Endothelial cell of umbilical vein (primary cell): ENCODE measurements around the gene PLEKHA7. TPM values are rescaled to one million over a fixed set of nuclear protein-coding genes. Genes with fewer than 3 reads are reported as not detected.

Source experiments
- BruUV-seq: library from RNA; stranded (reverse); fragments of 400-500 nt; replicated peaks from 2 replicates; lab custom pipeline; 2021; lab: Mats Ljungman, UMichigan
- CTCF ChIA-PET: fragments of 300-600, 350-600 bp; sonication (Branson Sonifier 250); formaldehyde crosslinking; loops from one replicate; lab custom pipeline; 2021; ENCODE audit warnings: antibody characterized with exemption, inconsistent platforms; lab: Charles Lee
- POLR2A ChIA-PET: fragments of 300-600, 350-600 bp; sonication (Branson Sonifier 250); formaldehyde crosslinking; loops from one replicate; lab custom pipeline; 2021; ENCODE audit warnings: antibody characterized with exemption, inconsistent platforms; lab: Charles Lee
- DNase-seq: peaks from one replicate; pipeline ENCODE4 v3.0.0-alpha.2; 2011; ENCODE audit warnings: low read depth, low spot score
- FAIRE-seq: peaks from 2 replicates; lab custom pipeline; 2011; peaks lifted over from hg19 to GRCh38; lab: Jason Lieb, UNC
- H2AFZ ChIP-seq: 2 replicates; pipeline ENCODE4 v1.6.0; 2012; ENCODE audit warnings: low read depth, low read length, control low read depth, inconsistent platforms
- H3K27ac ChIP-seq: 2 replicates; pipeline ENCODE4 v1.5.1; 2011; ENCODE audit warnings: low read depth, mild to moderate bottlenecking, control low read depth, low read length, moderate library complexity; ENCODE audit not compliant: insufficient read depth
- H3K27me3 ChIP-seq, 2 experiments: 2 replicates each; pipeline versions ENCODE4 v1.6.0 to v1.6.1; 2011; ENCODE audit warnings: low read length in 2 of 2, mixed read lengths in 1 of 2; ENCODE audit not compliant: control insufficient read depth in 2 of 2, insufficient read depth in 2 of 2
- H3K36me3 ChIP-seq, 2 experiments: 2 replicates in 1 of 2; 3 replicates in 1 of 2; pipeline ENCODE4 v1.5.1; 2011; ENCODE audit warnings: low read length in 2 of 2, mild to moderate bottlenecking in 1 of 2, moderate library complexity in 1 of 2; ENCODE audit not compliant: control insufficient read depth in 2 of 2, insufficient read depth in 2 of 2; ENCODE audit errors: extremely low read depth in 1 of 2
- H3K4me1 ChIP-seq: 3 replicates; pipeline ENCODE4 v1.5.1; 2011; ENCODE audit warnings: mild to moderate bottlenecking, low read length; ENCODE audit not compliant: control insufficient read depth, insufficient read depth; ENCODE audit errors: extremely low read depth
- H3K4me2 ChIP-seq: 2 replicates; pipeline ENCODE4 v1.6.1; 2011; ENCODE audit warnings: low read length, control low read depth, mixed read lengths; ENCODE audit not compliant: insufficient read depth
- H3K4me3 ChIP-seq, 3 experiments: fragments of 200-600 bp in 1 of 3; sonication (generic), shearing (Covaris generic) in 1 of 3; replicated peaks in 1 of 3; 2 replicates each; pipeline ENCODE4 v1.5.1; 2011 to 2016; ENCODE audit warnings: control low read depth in 3 of 3, low read length in 3 of 3, mild to moderate bottlenecking in 2 of 3, inconsistent platforms in 1 of 3, low read depth in 1 of 3, moderate library complexity in 1 of 3; ENCODE audit not compliant: insufficient read depth in 1 of 3
- H3K79me2 ChIP-seq: 2 replicates; pipeline ENCODE4 v1.6.0; 2012; ENCODE audit warnings: low read length, inconsistent platforms; ENCODE audit not compliant: control insufficient read depth, insufficient read depth
- H3K9ac ChIP-seq: replicated peaks from 2 replicates; pipeline ENCODE3; 2011; ENCODE audit warnings: low read length, control low read depth; ENCODE audit not compliant: insufficient read depth; ENCODE audit errors: extremely low read depth
- H3K9me1 ChIP-seq: replicated peaks from 3 replicates; pipeline ENCODE4 v1.6.0; 2011; ENCODE audit warnings: mild to moderate bottlenecking, low read length; ENCODE audit not compliant: control insufficient read depth, insufficient read depth; ENCODE audit errors: extremely low read depth
- H3K9me3 ChIP-seq: replicated peaks from 2 replicates; pipeline ENCODE4 v1.5.1; 2012; ENCODE audit warnings: low read length, inconsistent platforms; ENCODE audit not compliant: control insufficient read depth, insufficient read depth
- H4K20me1 ChIP-seq: replicated peaks from 2 replicates; pipeline ENCODE3; 2011; ENCODE audit warnings: mild to moderate bottlenecking, low read length; ENCODE audit not compliant: control insufficient read depth, insufficient read depth; ENCODE audit errors: extremely low read depth
- CTCF ChIP-seq, 2 donors: IDR thresholded peaks; 1 replicate in 1 of 2; 2 replicates in 1 of 2; pipeline ENCODE4 v1.5.1; 2011; ENCODE audit warnings: low read length in 2 of 2, mild to moderate bottlenecking in 2 of 2, moderate library complexity in 2 of 2, control low read depth in 1 of 2, inconsistent platforms in 1 of 2, low read depth in 1 of 2; ENCODE audit not compliant: insufficient read depth in 1 of 2; ENCODE audit errors: extremely low read depth in 1 of 2
- EZH2 ChIP-seq: IDR thresholded peaks from 2 replicates; pipeline ENCODE4 v1.6.1; 2012; ENCODE audit warnings: borderline replicate concordance, low read depth, mild to moderate bottlenecking, moderate library complexity, low read length, inconsistent platforms; ENCODE audit not compliant: severe bottlenecking
- FOS ChIP-seq: IDR thresholded peaks from 2 replicates; pipeline ENCODE4 v1.6.1; 2011; ENCODE audit warnings: mild to moderate bottlenecking, low read length, moderate library complexity, borderline replicate concordance; ENCODE audit not compliant: insufficient read depth
- MYC ChIP-seq: IDR thresholded peaks from one replicate; pipeline ENCODE4 v1.6.1; 2011; ENCODE audit warnings: mild to moderate bottlenecking, low read depth, low read length
- POLR2A ChIP-seq: IDR thresholded peaks from 2 replicates; pipeline ENCODE4 v1.6.1; 2012; ENCODE audit warnings: low read depth, mild to moderate bottlenecking, control low read depth, low read length
- POLR2AphosphoS5 ChIP-seq: IDR thresholded peaks from 2 replicates; pipeline ENCODE4 v1.6.1; 2012; ENCODE audit warnings: low read depth, mild to moderate bottlenecking, control low read depth, low read length, moderate library complexity; ENCODE audit not compliant: insufficient read depth
- dilution Hi-C: fragments of 300-500 bp; cut with MboI; formaldehyde crosslinking; loops from one replicate; pipeline ENCODE4 v1.15.0; 2019; ENCODE audit warnings: low sequenced_read_pairs; ENCODE audit not compliant: extremely low pct_ligation_motif_present
- intact Hi-C: fragments of 100-400 bp; cut with micrococcal nuclease; formaldehyde crosslinking; loops from one replicate; pipeline ENCODE4 v1.10.0; 2022
- polyA plus RNA-seq, 4 experiments: library from polyadenylated mRNA; depleted of rRNA in 3 of 4; stranded (reverse) in 3 of 4; unstranded in 1 of 4; fragments of >200 nt; gene quantifications; 2 replicates each; pipeline versions ENCODE4 v1.2.1 to v1.2.3, GENCODE V29; 2011 to 2012; ENCODE audit warnings: missing spikeins in 1 of 4
- total RNA-seq: library from RNA; stranded (reverse); gene quantifications from 2 replicates; pipeline ENCODE4 v1.2.3, GENCODE V29; 2021
- TF ChIP-seq, protein P1 (sequence below): IDR thresholded peaks from 2 replicates; pipeline ENCODE4 v1.6.1; 2011; ENCODE audit not compliant: insufficient read depth, insufficient read length

Gene PLEKHA7
- total and polyA plus RNA-seq, 2 donors (not counting 3 experiments of a cell fraction or from before 2014, with no cell fraction given) = 1.7 to 3.8 TPM

DNA sequence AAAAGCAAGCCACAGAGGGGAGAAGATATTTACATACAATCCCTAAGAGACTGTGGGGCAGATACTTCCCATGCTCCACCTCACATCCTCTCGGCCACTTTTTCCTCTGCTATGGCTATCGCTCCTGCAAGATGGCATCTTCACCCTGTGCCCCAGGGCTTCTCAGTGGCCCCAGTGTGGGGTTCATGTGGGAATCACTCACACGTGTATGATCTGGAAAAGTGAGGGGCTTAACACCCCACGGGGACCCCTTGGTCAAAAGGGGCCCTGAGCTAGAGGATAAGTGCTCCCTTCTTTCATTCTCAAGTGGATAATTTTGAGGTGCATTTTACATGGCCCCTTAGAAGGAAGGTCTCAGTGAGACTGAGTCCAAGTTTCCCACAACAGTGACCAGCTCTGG lies 247.1 kb downstream of the PLEKHA7 start:
- Histone ChIP-seq H3K9me1 (no peaks in the 10 kb centered on the region), H3K4me1 (no peaks in the 10 kb centered on the region), H3K9ac (no peak overlapping the region), H2AFZ (no peak overlapping the region), H3K4me3 (no peak overlapping the region), H3K27ac (no peak overlapping the region), H3K27me3 (peaks cover 7 to 9% of the 10 kb centered on the region in 2 experiments), H3K9me3 (no peaks in the 10 kb centered on the region), H4K20me1 (no peaks in the 10 kb centered on the region), H3K36me3 (no peaks in the 10 kb centered on the region), H3K79me2 (no peaks in the 10 kb centered on the region), H3K4me2 (no peak overlapping the region)
- BruUV-seq = no TSS peak
- no peak for DNase-seq
- dilution Hi-C loops (no loop called here), intact Hi-C loops (no loop called here)
- FAIRE-seq = no peak
- CTCF ChIA-PET = interaction anchor here (2.2 kb wide), 1 partner anchor 19 kb away, joined by 9 read pairs; no protein-coding TSS in a partner anchor
- TF ChIP-seq EZH2 = no peak
- TF ChIP-seq, protein P1, sequence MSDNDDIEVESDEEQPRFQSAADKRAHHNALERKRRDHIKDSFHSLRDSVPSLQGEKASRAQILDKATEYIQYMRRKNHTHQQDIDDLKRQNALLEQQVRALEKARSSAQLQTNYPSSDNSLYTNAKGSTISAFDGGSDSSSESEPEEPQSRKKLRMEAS = no peak
- no peak for TF ChIP-seq CTCF (IDR thresholded peaks at IDR 0.05; ENCODE audit: extremely low read depth in 1 of 2, insufficient read depth in 1 of 2, low read depth in 1 of 2, low read length in 2 of 2)
- no peak for TF ChIP-seq POLR2AphosphoS5
- no peak for TF ChIP-seq MYC
- TF ChIP-seq POLR2A = no peak
- no peak for TF ChIP-seq FOS
- POLR2A ChIA-PET = no interaction called here
